NCI-H1105 (cell line): ENCODE data around the gene SLC32A1.

Experiments used
- DNase-seq: peaks from one replicate; lab custom pipeline; 2025; lab: John Stamatoyannopoulos, UW

Gene SLC32A1

DNA sequence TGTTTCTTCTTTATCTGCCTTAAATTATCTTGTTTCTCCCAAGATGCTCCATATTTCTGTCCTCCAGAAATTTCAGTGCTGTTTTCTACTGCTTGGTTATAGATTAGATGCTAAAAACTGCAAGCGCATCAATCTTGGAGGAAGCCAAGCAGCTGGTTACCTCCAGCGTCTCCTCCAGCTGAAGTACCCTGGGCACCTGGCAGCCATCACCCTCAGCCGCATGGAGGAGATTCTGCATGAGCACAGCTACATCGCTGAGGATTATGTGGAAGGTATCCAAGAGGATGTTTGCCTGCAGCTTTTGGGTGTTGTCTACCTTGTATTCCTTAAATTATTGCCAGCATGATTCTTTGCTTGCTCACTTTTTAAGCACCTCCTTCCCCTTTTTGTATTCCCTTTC, 27.7 kb downstream of the SLC32A1 start:
- no peak for DNase-seq

GRCh38 chr20:38754924-38755323, 30.6 kb downstream of the SLC32A1 start:
- DNase-seq: no peak

- DNase-seq: no peak
These were observed 31.1 kb downstream of the SLC32A1 start for GRCh38 chr20:38755324-38755910.

- DNase-seq: no peak
These were observed 33.0 kb downstream of the SLC32A1 start for GRCh38 chr20:38757145-38757775.

- DNase-seq: no peak
These were observed 34.8 kb downstream of the SLC32A1 start for GRCh38 chr20:38759106-38759505.

DNA sequence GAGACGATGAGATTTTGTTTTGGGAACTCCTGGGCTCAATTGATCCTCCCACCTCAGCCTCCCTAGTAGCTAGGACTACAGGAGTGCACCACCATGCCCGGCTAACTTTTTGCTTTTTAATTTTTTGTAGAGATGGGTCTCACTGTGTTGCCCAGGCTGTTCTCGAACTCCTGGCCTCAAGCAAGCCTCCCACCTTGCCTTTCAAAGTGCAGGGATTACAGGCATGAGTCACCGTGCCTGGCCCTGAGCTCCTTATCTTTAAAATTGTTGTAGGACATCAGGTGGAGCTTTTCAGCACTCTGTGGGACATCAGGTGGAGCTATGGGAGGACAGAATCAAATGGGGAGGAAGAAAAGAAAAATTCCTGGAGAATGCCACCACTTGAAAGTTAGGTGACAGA, 36.7 kb downstream of the SLC32A1 start:
- no peak for DNase-seq

- no peak for DNase-seq
These were observed 37.9 kb downstream of the SLC32A1 start for GRCh38 chr20:38762174-38762573.

DNA sequence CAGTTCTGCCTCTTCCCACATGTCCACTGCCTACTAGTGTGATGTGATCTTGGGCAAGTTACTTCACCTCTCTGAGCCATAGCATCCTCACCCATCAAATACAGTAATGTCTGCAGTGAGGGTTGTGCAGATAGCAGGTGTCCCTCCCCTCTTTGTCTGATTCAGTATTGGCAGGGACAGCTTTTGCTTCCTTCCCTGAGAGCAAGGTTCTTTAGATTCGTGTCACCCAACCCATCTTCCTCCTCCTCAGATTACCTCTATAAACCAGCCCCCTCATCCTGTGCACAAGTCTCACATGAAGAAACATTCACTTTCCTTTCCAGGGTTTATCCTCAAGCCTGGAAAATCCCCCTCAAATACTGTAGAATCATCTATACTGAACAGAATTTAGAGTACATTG, 39.3 kb downstream of the SLC32A1 start:
- DNase-seq: no peak

- no peak for DNase-seq
These were observed 40.5 kb downstream of the SLC32A1 start for GRCh38 chr20:38764567-38765318.

GRCh38 chr20:38766071-38766470, 41.8 kb downstream of the SLC32A1 start:
- no peak for DNase-seq

- no peak for DNase-seq
These were observed 45.4 kb downstream of the SLC32A1 start for GRCh38 chr20:38769376-38770295.

DNA sequence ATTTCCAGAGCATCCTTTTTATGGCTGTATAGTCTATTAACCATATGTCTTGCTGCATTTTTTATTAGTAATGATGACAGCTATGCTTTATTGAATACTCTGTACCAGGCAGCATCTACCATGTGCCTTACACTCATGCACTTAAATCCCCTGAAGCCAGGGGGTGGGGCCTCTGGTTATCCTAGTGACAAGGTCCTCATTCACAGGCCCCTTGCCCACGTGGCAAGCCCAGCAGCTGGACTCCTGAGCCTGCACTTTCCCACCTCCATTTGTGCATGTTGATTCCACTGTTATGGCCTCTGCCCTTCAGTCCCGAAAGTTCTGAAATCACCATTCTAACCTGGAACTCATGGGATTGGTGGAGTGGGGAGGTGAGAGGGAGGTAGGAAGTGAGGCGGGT, 46.3 kb downstream of the SLC32A1 start:
- no peak for DNase-seq

DNA sequence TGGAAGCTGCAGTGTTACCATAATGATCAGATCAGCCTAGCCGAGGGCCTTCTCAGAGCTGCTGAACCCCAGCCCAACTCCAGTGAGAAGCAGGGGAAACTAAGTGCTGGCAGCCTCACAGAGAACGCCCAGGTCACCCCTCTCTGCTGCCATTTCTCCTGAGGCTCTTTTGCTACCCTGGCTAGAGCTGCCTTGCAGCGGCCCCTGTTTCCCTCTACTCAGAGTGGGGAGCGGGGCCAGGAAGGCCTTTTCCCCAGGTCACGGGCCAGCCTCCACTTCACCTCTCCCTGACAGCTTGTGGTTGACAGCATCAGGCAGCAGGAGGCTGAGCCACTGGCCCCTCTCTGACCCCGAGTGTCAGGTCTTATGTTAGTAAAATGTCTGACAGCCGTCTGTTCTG, 46.7 kb downstream of the SLC32A1 start:
- no peak for DNase-seq

DNA sequence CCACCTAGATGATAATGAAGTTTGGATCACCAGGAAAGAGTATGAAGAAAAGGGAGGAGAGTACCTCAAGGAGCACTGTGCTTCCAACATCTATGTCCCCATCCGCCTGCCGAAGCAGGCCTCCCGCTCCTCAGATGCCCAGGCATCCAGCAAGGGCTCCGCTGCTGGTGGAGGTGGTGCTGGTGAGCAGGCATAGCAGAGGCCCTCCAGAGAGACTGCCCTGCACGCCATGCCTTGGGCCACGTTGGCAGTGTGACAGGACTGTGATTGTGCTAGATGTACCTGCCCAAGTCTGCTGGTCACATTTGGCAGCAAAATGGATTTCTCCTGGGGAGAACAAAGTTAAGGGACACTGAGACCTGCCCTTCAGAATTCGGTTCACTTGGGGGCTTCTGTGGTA, 47.3 kb downstream of the SLC32A1 start:
- DNase-seq: no peak

DNA sequence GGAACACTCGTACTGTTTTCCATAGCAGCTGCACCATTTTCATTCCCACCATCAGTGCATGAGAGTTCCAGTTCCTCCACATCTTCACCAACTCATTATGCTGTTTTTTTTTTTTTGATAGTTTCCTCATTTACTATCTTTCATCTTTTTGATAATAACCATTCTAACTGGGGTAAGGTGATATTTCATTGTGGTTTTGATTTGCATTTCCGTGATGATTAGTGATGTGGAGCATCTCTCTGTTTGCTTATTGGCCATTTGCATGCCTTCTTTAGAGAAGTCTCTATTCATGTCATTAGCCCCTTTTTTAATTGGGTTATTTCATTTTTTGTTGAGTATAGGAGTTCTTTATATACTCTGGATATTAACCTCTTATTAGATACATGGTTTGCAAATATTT, 49.9 kb downstream of the SLC32A1 start:
- no peak for DNase-seq

- no peak for DNase-seq
These were observed 52.1 kb downstream of the SLC32A1 start for GRCh38 chr20:38776363-38776762.
